Esophagus muscularis mucosa (tissue), 4 donors: ENCODE measurements around the gene C1orf105. TPM values are rescaled to one million over a fixed set of nuclear protein-coding genes. Genes with fewer than 3 reads are reported as not detected.

ENCODE experiments used
- DNase-seq: peaks from one replicate; pipeline ENCODE4 v3.0.0-alpha.2; 2017; ENCODE audit errors: extremely low spot score
- H3K27ac ChIP-seq, 4 donors: fragments of 200-600 bp; sonication (generic); replicated peaks in 1 of 4; 1 replicate in 3 of 4; 2 replicates in 1 of 4; pipeline ENCODE4 v1.5.1; 2016 to 2019; ENCODE audit warnings: mild to moderate bottlenecking in 1 of 4
- H3K27me3 ChIP-seq, 4 donors: fragments of 200-600 bp; sonication (generic); one replicate each; pipeline versions ENCODE4 v1.5.1 to v1.6.0; 2016 to 2019
- H3K36me3 ChIP-seq, 4 donors: fragments of 200-600 bp; sonication (generic); one replicate each; pipeline ENCODE4 v1.5.1; 2016 to 2019
- H3K4me1 ChIP-seq, 4 donors: fragments of 200-600 bp; sonication (generic); one replicate each; pipeline ENCODE4 v1.5.1; 2016 to 2019
- H3K4me3 ChIP-seq, 4 donors: fragments of 200-600 bp; sonication (generic); 1 replicate in 2 of 4; 2 replicates in 2 of 4; pipeline ENCODE4 v1.5.1; 2016 to 2019; ENCODE audit warnings: mild to moderate bottlenecking in 4 of 4, moderate library complexity in 1 of 4
- H3K9me3 ChIP-seq, 4 donors: fragments of 200-600 bp; sonication (generic); 1 replicate in 3 of 4; 2 replicates in 1 of 4; pipeline ENCODE4 v1.5.1; 2016 to 2019
- CTCF ChIP-seq, 3 experiments: fragments of 200-600 bp in 2 of 3; fragments of 450-650 bp in 1 of 3; sonication (generic) in 2 of 3; IDR thresholded peaks; one replicate each; pipeline ENCODE4 v1.5.1; 2017 to 2019; ENCODE audit warnings: antibody characterized with exemption in 3 of 3, mild to moderate bottlenecking in 2 of 3, moderate library complexity in 1 of 3
- EP300 ChIP-seq: sonication (generic); formaldehyde crosslinking; IDR thresholded peaks from one replicate; pipeline ENCODE4 v1.6.1; 2017; ENCODE audit warnings: antibody characterized with exemption
- POLR2A ChIP-seq: fragments of 450-650 bp; IDR thresholded peaks from one replicate; pipeline ENCODE4 v1.6.1; 2017; ENCODE audit warnings: antibody characterized with exemption, moderate library complexity, mild to moderate bottlenecking, low read depth
- POLR2AphosphoS5 ChIP-seq, 2 donors: sonication (generic); formaldehyde crosslinking; IDR thresholded peaks; one replicate each; pipeline ENCODE4 v1.6.1; 2017; ENCODE audit warnings: antibody characterized with exemption in 2 of 2
- WGBS: methylation state at CpG from one replicate; pipeline ENCODE4 v1.1.5; 2018; 5-methylcytosine and 5-hydroxymethylcytosine counted together
- intact Hi-C: fragments of 100-400 bp; cut with DNase I; formaldehyde crosslinking; loops from one replicate; pipeline ENCODE4 v1.15.1; 2023
- total RNA-seq, 4 donors: library from RNA; depleted of rRNA; stranded (reverse); fragments of >200 nt; gene quantifications; one replicate each; pipeline versions ENCODE4 v1.1.0 to v1.2.1, GENCODE V29; 2016

C1orf105 gene
- total RNA-seq, 4 donors from 2014 or later, result not detected

GRCh38 chr1:172400722-172401105 lies 19.8 kb upstream of the C1orf105 start:
- Histone ChIP-seq H3K4me1 (peaks cover 29 to 51% (median 45%) of the 10 kb centered on the region in 4 donors), H3K4me3 (no peak overlapping the region), H3K27me3 (no peaks in the 10 kb centered on the region), H3K9me3 (no peaks in the 10 kb centered on the region), H3K36me3 (no peaks in the 10 kb centered on the region), H3K27ac (peak overlapping the region in 3 of 4 donors; percentile 81 to 82 (median 82))
- 55% methylated on average over 1 of the region's 1 CpG for WGBS
- no peak for TF ChIP-seq POLR2AphosphoS5 (IDR thresholded peaks at IDR 0.05)
- intact Hi-C loops, result loop anchor here (1.0 to 5.0 kb wide), 3 partner anchors 312 to 398 kb away; no protein-coding TSS in a partner anchor
- DNase-seq, result no peak

GRCh38 chr1:172401477-172401876 lies 19.0 kb upstream of the C1orf105 start:
- Histone ChIP-seq H3K4me3 (no peak overlapping the region), H3K4me1 (peaks cover 29 to 48% (median 41%) of the 10 kb centered on the region in 4 donors), H3K27ac (no peak overlapping the region), H3K36me3 (no peaks in the 10 kb centered on the region), H3K9me3 (no peaks in the 10 kb centered on the region), H3K27me3 (no peaks in the 10 kb centered on the region)
- DNase-seq, result no peak
- intact Hi-C loops, result loop anchor here (2.0 to 5.0 kb wide), 2 partner anchors 361 to 399 kb away; no protein-coding TSS in a partner anchor
- TF ChIP-seq CTCF (IDR thresholded peaks at IDR 0.05) (no peak), POLR2A (no peak), POLR2AphosphoS5 (IDR thresholded peaks at IDR 0.05) (no peak), EP300 (no peak)

GRCh38 chr1:172401892-172402291 lies 18.6 kb upstream of the C1orf105 start:
- no peak for DNase-seq
- intact Hi-C loops, result loop anchor here (2.0 to 5.0 kb wide), 2 partner anchors 361 to 400 kb away; no protein-coding TSS in a partner anchor
- no peaks in the 10 kb centered on the region for H3K36me3 ChIP-seq
- TF ChIP-seq POLR2AphosphoS5 (IDR thresholded peaks at IDR 0.05) (no peak), POLR2A (no peak), CTCF (IDR thresholded peaks at IDR 0.05) (no peak)
- 91% methylated on average over 5 of the region's 5 CpGs for WGBS
- H3K9me3 ChIP-seq, result no peaks in the 10 kb centered on the region
- no peak overlapping the region for H3K4me3 ChIP-seq
- no peaks in the 10 kb centered on the region for H3K27me3 ChIP-seq
- H3K27ac ChIP-seq, result no peak overlapping the region
- H3K4me1 ChIP-seq, result peaks cover 27 to 44% (median 38%) of the 10 kb centered on the region in 4 donors

- Histone ChIP-seq H3K27me3 (no peaks in the 10 kb centered on the region), H3K9me3 (no peaks in the 10 kb centered on the region), H3K4me3 (no peak overlapping the region), H3K27ac (no peak overlapping the region), H3K4me1 (peaks cover 17 to 32% (median 26%) of the 10 kb centered on the region in 4 donors), H3K36me3 (no peaks in the 10 kb centered on the region)
- WGBS, result 68% methylated on average over 1 of the region's 1 CpG
- TF ChIP-seq CTCF (IDR thresholded peaks at IDR 0.05) (no peak), EP300 (no peak), POLR2AphosphoS5 (IDR thresholded peaks at IDR 0.05) (no peak), POLR2A (no peak)
- intact Hi-C loops, result loop anchor here (5.0 kb wide), 1 partner anchor 401 kb away; no protein-coding TSS in a partner anchor
- DNase-seq, result no peak
Observed at GRCh38 chr1:172402878-172403569, 17.5 kb upstream of the C1orf105 start.

- intact Hi-C loops, result loop anchor here (5.0 kb wide), 1 partner anchor 402 kb away; no protein-coding TSS in a partner anchor
- no peak for TF ChIP-seq POLR2A
Observed at GRCh38 chr1:172404121-172404520, 16.4 kb upstream of the C1orf105 start.

More at GRCh38 chr1:172404121-172404520, 16.4 kb upstream of the C1orf105 start:
- Histone ChIP-seq H3K4me1 (peaks cover 7 to 22% (median 15%) of the 10 kb centered on the region in 4 donors), H3K36me3 (no peaks in the 10 kb centered on the region), H3K9me3 (no peaks in the 10 kb centered on the region), H3K4me3 (no peak overlapping the region), H3K27me3 (no peaks in the 10 kb centered on the region), H3K27ac (no peak overlapping the region)
- DNase-seq, result no peak
